ENCODE results near the gene GALNT5. TPM values are rescaled to one million over a fixed set of nuclear protein-coding genes. Genes with fewer than 3 reads are reported as not detected.

GALNT5 gene
- total RNA-seq, 1 donor from 2014 or later = not detected

- TF ChIP-seq CTCF (IDR thresholded peaks at IDR 0.05) (no peak), EZH2 (IDR thresholded peaks at IDR 0.05) (no peak), EZH2phosphoT487 (IDR thresholded peaks at IDR 0.05) (no peak)
- H3K4me3 Mint-ChIP-seq = no peak overlapping the region
- H3K27ac Mint-ChIP-seq = no peak overlapping the region
- H3K36me3 Mint-ChIP-seq = no peaks in the 10 kb centered on the region
- H3K4me1 Mint-ChIP-seq = peaks cover 23% of the 10 kb centered on the region
- Histone ChIP-seq H3K27me3 (no peaks in the 10 kb centered on the region), H3K4me1 (peaks cover 26% of the 10 kb centered on the region), H3F3A (ENCODE audit: low read depth) (peaks cover 21% of the 10 kb centered on the region), H3K9me3 (ENCODE audit: low read depth) (no peaks in the 10 kb centered on the region), H3K79me2 (ENCODE audit: low read depth) (no peaks in the 10 kb centered on the region), H2AFZ (replicated peaks) (no peak overlapping the region), H3K4me3 (no peak overlapping the region), H3K4me2 (no peak overlapping the region), H3K27ac (no peak overlapping the region), H3K36me3 (no peaks in the 10 kb centered on the region), H3K9ac (no peak overlapping the region), H4K20me1 (ENCODE audit: low read depth) (no peaks in the 10 kb centered on the region)
- no peaks in the 10 kb centered on the region for H3K27me3 Mint-ChIP-seq (ENCODE audit: insufficient read depth, low read depth)
- H3K9me3 Mint-ChIP-seq = no peaks in the 10 kb centered on the region
- no peak for DNase-seq (ENCODE audit: low spot score)
These were observed 72.0 kb downstream of the GALNT5 start for GRCh38 chr2:157329524-157329923.

- no peak overlapping the region for H3K4me3 ChIP-seq
- DNase-seq (ENCODE audit: low spot score) = no peak
- no peaks in the 10 kb centered on the region for H4K20me1 ChIP-seq (ENCODE audit: low read depth)
- Mint-ChIP-seq H3K4me1 (peaks cover 5% of the 10 kb centered on the region), H3K27ac (no peak overlapping the region), H3K27me3 (ENCODE audit: insufficient read depth, low read depth) (no peaks in the 10 kb centered on the region), H3K9me3 (no peaks in the 10 kb centered on the region), H3K36me3 (no peaks in the 10 kb centered on the region), H3K4me3 (no peak overlapping the region)
- H2AFZ ChIP-seq (replicated peaks) = no peak overlapping the region
- H3K79me2 ChIP-seq (ENCODE audit: low read depth) = no peaks in the 10 kb centered on the region
- H3K4me1 ChIP-seq = no peaks in the 10 kb centered on the region
- H3K27ac ChIP-seq = no peak overlapping the region
- H3K27me3 ChIP-seq = no peaks in the 10 kb centered on the region
- no peaks in the 10 kb centered on the region for H3K36me3 ChIP-seq
- no peaks in the 10 kb centered on the region for H3K9me3 ChIP-seq (ENCODE audit: low read depth)
- H3F3A ChIP-seq (ENCODE audit: low read depth) = no peaks in the 10 kb centered on the region
- no peak overlapping the region for H3K4me2 ChIP-seq
- no peak overlapping the region for H3K9ac ChIP-seq
- TF ChIP-seq EZH2 (IDR thresholded peaks at IDR 0.05) (no peak), CTCF (IDR thresholded peaks at IDR 0.05) (no peak)
These were observed 76.0 kb downstream of the GALNT5 start for GRCh38 chr2:157333304-157334047.

- H3K36me3 Mint-ChIP-seq = no peaks in the 10 kb centered on the region
- H2AFZ ChIP-seq (replicated peaks) = no peak overlapping the region
- no peak for DNase-seq (ENCODE audit: low spot score)
- H3K27me3 ChIP-seq = no peaks in the 10 kb centered on the region
- TF ChIP-seq CTCF (IDR thresholded peaks at IDR 0.05) (no peak), EZH2phosphoT487 (IDR thresholded peaks at IDR 0.05) (no peak), EZH2 (IDR thresholded peaks at IDR 0.05) (no peak)
- no peaks in the 10 kb centered on the region for H3K4me1 ChIP-seq
- no peak overlapping the region for H3K27ac Mint-ChIP-seq
- no peaks in the 10 kb centered on the region for H4K20me1 ChIP-seq (ENCODE audit: low read depth)
- no peaks in the 10 kb centered on the region for H3K27me3 Mint-ChIP-seq (ENCODE audit: insufficient read depth, low read depth)
- no peak overlapping the region for H3K4me2 ChIP-seq
- no peak overlapping the region for H3K4me3 ChIP-seq
- no peaks in the 10 kb centered on the region for H3K9me3 ChIP-seq (ENCODE audit: low read depth)
- peaks cover 5% of the 10 kb centered on the region for H3K4me1 Mint-ChIP-seq
- no peaks in the 10 kb centered on the region for H3K36me3 ChIP-seq
- no peaks in the 10 kb centered on the region for H3F3A ChIP-seq (ENCODE audit: low read depth)
- no peak overlapping the region for H3K27ac ChIP-seq
- H3K9ac ChIP-seq = no peak overlapping the region
- H3K9me3 Mint-ChIP-seq = no peaks in the 10 kb centered on the region
- H3K79me2 ChIP-seq (ENCODE audit: low read depth) = no peaks in the 10 kb centered on the region
- H3K4me3 Mint-ChIP-seq = no peak overlapping the region
These were observed 76.8 kb downstream of the GALNT5 start for GRCh38 chr2:157334335-157334734.
